Esophagus muscularis mucosa (tissue), 4 donors: ENCODE results near the gene CSAD. TPM values are rescaled to one million over a fixed set of nuclear protein-coding genes. Genes with fewer than 3 reads are reported as not detected.

Experiments
- DNase-seq: peaks from one replicate; pipeline ENCODE4 v3.0.0-alpha.2; 2017; ENCODE audit errors: extremely low spot score
- H3K27ac ChIP-seq, 4 donors: fragments of 200-600 bp; sonication (generic); replicated peaks in 1 of 4; 1 replicate in 3 of 4; 2 replicates in 1 of 4; pipeline ENCODE4 v1.5.1; 2016 to 2019; ENCODE audit warnings: mild to moderate bottlenecking in 1 of 4
- H3K27me3 ChIP-seq, 4 donors: fragments of 200-600 bp; sonication (generic); one replicate each; pipeline versions ENCODE4 v1.5.1 to v1.6.0; 2016 to 2019
- H3K36me3 ChIP-seq, 4 donors: fragments of 200-600 bp; sonication (generic); one replicate each; pipeline ENCODE4 v1.5.1; 2016 to 2019
- H3K4me1 ChIP-seq, 4 donors: fragments of 200-600 bp; sonication (generic); one replicate each; pipeline ENCODE4 v1.5.1; 2016 to 2019
- H3K4me3 ChIP-seq, 4 donors: fragments of 200-600 bp; sonication (generic); 1 replicate in 2 of 4; 2 replicates in 2 of 4; pipeline ENCODE4 v1.5.1; 2016 to 2019; ENCODE audit warnings: mild to moderate bottlenecking in 4 of 4, moderate library complexity in 1 of 4
- H3K9me3 ChIP-seq, 4 donors: fragments of 200-600 bp; sonication (generic); 1 replicate in 3 of 4; 2 replicates in 1 of 4; pipeline ENCODE4 v1.5.1; 2016 to 2019
- EP300 ChIP-seq: sonication (generic); formaldehyde crosslinking; IDR thresholded peaks from one replicate; pipeline ENCODE4 v1.6.1; 2017; ENCODE audit warnings: antibody characterized with exemption
- POLR2A ChIP-seq: fragments of 450-650 bp; IDR thresholded peaks from one replicate; pipeline ENCODE4 v1.6.1; 2017; ENCODE audit warnings: antibody characterized with exemption, moderate library complexity, mild to moderate bottlenecking, low read depth
- POLR2AphosphoS5 ChIP-seq, 2 donors: sonication (generic); formaldehyde crosslinking; IDR thresholded peaks; one replicate each; pipeline ENCODE4 v1.6.1; 2017; ENCODE audit warnings: antibody characterized with exemption in 2 of 2
- WGBS: methylation state at CpG from one replicate; pipeline ENCODE4 v1.1.5; 2018; 5-methylcytosine and 5-hydroxymethylcytosine counted together
- intact Hi-C: fragments of 100-400 bp; cut with DNase I; formaldehyde crosslinking; loops from one replicate; pipeline ENCODE4 v1.15.1; 2023
- total RNA-seq, 4 donors: library from RNA; depleted of rRNA; stranded (reverse); fragments of >200 nt; gene quantifications; one replicate each; pipeline versions ENCODE4 v1.1.0 to v1.2.1, GENCODE V29; 2016
- TF ChIP-seq, protein P1 (sequence below), 3 experiments: fragments of 200-600 bp in 2 of 3; fragments of 450-650 bp in 1 of 3; sonication (generic) in 2 of 3; IDR thresholded peaks; one replicate each; pipeline ENCODE4 v1.5.1; 2017 to 2019; ENCODE audit warnings: antibody characterized with exemption in 3 of 3, mild to moderate bottlenecking in 2 of 3, moderate library complexity in 1 of 3

CSAD gene
- total RNA-seq, 4 donors from 2014 or later = 10.8 to 27.8 (median 15.0) TPM

- WGBS = 59% methylated on average over 10 of the region's 12 CpGs
- Histone ChIP-seq H3K27ac (peak overlapping the region; percentile 37 to 99 (median 80)), H3K4me3 (no peak overlapping the region), H3K9me3 (no peaks in the 10 kb centered on the region), H3K36me3 (peaks cover 34 to 61% (median 54%) of the 10 kb centered on the region in 4 donors), H3K4me1 (peaks cover 64 to 69% (median 66%) of the 10 kb centered on the region in 4 donors), H3K27me3 (no peaks in the 10 kb centered on the region)
- no peak for DNase-seq
- TF ChIP-seq EP300 (no peak), POLR2AphosphoS5 (IDR thresholded peaks at IDR 0.05) (peak in 1 of 2 donors; percentile 10)
- intact Hi-C loops = no loop called here
Observed at GRCh38 chr12:53214687-53215455, 34.1 kb upstream of the CSAD start.

DNA sequence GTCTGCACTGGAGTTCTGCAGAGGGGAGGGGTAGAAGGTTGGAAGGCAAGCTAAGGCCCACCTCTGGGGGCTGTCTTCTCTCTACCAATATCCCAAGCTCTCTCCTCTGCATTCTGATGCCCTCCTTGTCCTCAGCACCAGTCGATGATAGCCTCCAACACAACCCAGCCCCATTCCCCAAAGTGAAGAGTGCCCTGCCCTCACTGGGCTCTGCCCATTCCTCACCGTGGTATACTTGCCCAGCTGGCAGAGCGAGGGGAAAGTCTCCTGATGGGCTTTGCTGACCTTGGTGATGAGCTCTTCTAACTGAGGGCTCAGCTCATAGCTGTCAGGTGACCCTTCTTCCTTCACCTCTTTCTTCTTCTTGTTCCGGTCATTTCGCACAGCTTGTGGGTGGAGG lies 33.5 kb upstream of the CSAD start:
- 82% methylated on average over 5 of the region's 5 CpGs for WGBS

GRCh38 chr12:53213348-53213747 lies 32.6 kb upstream of the CSAD start:
- intact Hi-C loops = loop anchor here (2.0 kb wide), 1 partner anchor 73 kb away; no protein-coding TSS in a partner anchor
- Histone ChIP-seq H3K36me3 (peaks cover 34 to 63% (median 56%) of the 10 kb centered on the region in 4 donors), H3K27me3 (no peaks in the 10 kb centered on the region), H3K9me3 (no peaks in the 10 kb centered on the region), H3K27ac (peak overlapping the region in 2 of 4 donors; percentile 26 to 99), H3K4me3 (no peak overlapping the region), H3K4me1 (peaks cover 54 to 65% (median 63%) of the 10 kb centered on the region in 4 donors)
- DNase-seq = no peak
- 8% methylated on average over 14 of the region's 14 CpGs for WGBS
- TF ChIP-seq POLR2AphosphoS5 (IDR thresholded peaks at IDR 0.05) (peak; percentile 38 to 43), POLR2A (no peak), EP300 (no peak)
- TF ChIP-seq, protein P1, sequence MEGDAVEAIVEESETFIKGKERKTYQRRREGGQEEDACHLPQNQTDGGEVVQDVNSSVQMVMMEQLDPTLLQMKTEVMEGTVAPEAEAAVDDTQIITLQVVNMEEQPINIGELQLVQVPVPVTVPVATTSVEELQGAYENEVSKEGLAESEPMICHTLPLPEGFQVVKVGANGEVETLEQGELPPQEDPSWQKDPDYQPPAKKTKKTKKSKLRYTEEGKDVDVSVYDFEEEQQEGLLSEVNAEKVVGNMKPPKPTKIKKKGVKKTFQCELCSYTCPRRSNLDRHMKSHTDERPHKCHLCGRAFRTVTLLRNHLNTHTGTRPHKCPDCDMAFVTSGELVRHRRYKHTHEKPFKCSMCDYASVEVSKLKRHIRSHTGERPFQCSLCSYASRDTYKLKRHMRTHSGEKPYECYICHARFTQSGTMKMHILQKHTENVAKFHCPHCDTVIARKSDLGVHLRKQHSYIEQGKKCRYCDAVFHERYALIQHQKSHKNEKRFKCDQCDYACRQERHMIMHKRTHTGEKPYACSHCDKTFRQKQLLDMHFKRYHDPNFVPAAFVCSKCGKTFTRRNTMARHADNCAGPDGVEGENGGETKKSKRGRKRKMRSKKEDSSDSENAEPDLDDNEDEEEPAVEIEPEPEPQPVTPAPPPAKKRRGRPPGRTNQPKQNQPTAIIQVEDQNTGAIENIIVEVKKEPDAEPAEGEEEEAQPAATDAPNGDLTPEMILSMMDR (IDR thresholded peaks at IDR 0.05) = peak; percentile 94 to 95 (median 95)

More for the DNA sequence above, 33.5 kb upstream of the CSAD start:
- intact Hi-C loops = no loop called here
- no peak for DNase-seq
- TF ChIP-seq, protein P1 (IDR thresholded peaks at IDR 0.05) = no peak
- TF ChIP-seq POLR2A (no peak), EP300 (no peak), POLR2AphosphoS5 (IDR thresholded peaks at IDR 0.05) (no peak)
- H3K4me3 ChIP-seq = no peak overlapping the region
- H3K36me3 ChIP-seq = peaks cover 34 to 63% (median 56%) of the 10 kb centered on the region in 4 donors
- peaks cover 58 to 65% (median 63%) of the 10 kb centered on the region in 4 donors for H3K4me1 ChIP-seq
- H3K27ac ChIP-seq = peak overlapping the region; percentile 10 to 99 (median 26)
- no peaks in the 10 kb centered on the region for H3K9me3 ChIP-seq
- no peaks in the 10 kb centered on the region for H3K27me3 ChIP-seq

GRCh38 chr12:53212931-53213330 lies 32.2 kb upstream of the CSAD start:
- 51% methylated on average over 10 of the region's 12 CpGs for WGBS
- DNase-seq = no peak
- TF ChIP-seq EP300 (no peak), POLR2AphosphoS5 (IDR thresholded peaks at IDR 0.05) (no peak), POLR2A (no peak)
- TF ChIP-seq, protein P1 (IDR thresholded peaks at IDR 0.05) = no peak
- peaks cover 34 to 63% (median 56%) of the 10 kb centered on the region in 4 donors for H3K36me3 ChIP-seq
- no peak overlapping the region for H3K4me3 ChIP-seq
- no peaks in the 10 kb centered on the region for H3K9me3 ChIP-seq
- peaks cover 54 to 65% (median 62%) of the 10 kb centered on the region in 4 donors for H3K4me1 ChIP-seq
- intact Hi-C loops = loop anchor here (2.0 kb wide), 1 partner anchor 74 kb away; no protein-coding TSS in a partner anchor
- H3K27me3 ChIP-seq = no peaks in the 10 kb centered on the region
- peak overlapping the region in 2 of 4 donors; percentile 26 to 99 for H3K27ac ChIP-seq
